GM21447 (cell line): ENCODE data around the gene GLG1.

Experiments used
- ATAC-seq: cut with Tn5 transposase; IDR thresholded peaks from one replicate; pipeline ENCODE4 v1.9.1; 2021; ENCODE audit not compliant: unreplicated experiment

The GLG1 gene

GRCh38 chr16:74485916-74486315 is 121.0 kb downstream of the GLG1 start:
- ATAC-seq, result no peak

GRCh38 chr16:74480150-74481029 is 126.5 kb downstream of the GLG1 start:
- no peak for ATAC-seq

- no peak for ATAC-seq
Observed at GRCh38 chr16:74477226-74477625, 129.7 kb downstream of the GLG1 start.

GRCh38 chr16:74474416-74474815 is 132.5 kb downstream of the GLG1 start:
- no peak for ATAC-seq

GRCh38 chr16:74472540-74472939 is 134.4 kb downstream of the GLG1 start:
- no peak for ATAC-seq

- no peak for ATAC-seq
Observed at GRCh38 chr16:74472010-74472409, 134.9 kb downstream of the GLG1 start.

- ATAC-seq, result no peak
Observed at GRCh38 chr16:74469946-74470478, 136.9 kb downstream of the GLG1 start.

GRCh38 chr16:74468807-74469525 is 137.9 kb downstream of the GLG1 start:
- ATAC-seq, result no peak

- peak; percentile 68 for ATAC-seq
Observed at GRCh38 chr16:74466872-74467271, 140.0 kb downstream of the GLG1 start.

- ATAC-seq, result no peak
Observed at GRCh38 chr16:74465851-74466685, 140.8 kb downstream of the GLG1 start.

GRCh38 chr16:74465281-74465680 is 141.6 kb downstream of the GLG1 start:
- no peak for ATAC-seq

- no peak for ATAC-seq
Observed at GRCh38 chr16:74463888-74464287, 143.0 kb downstream of the GLG1 start.

GRCh38 chr16:74462361-74462760 is 144.6 kb downstream of the GLG1 start:
- no peak for ATAC-seq

- ATAC-seq, result no peak
Observed at GRCh38 chr16:74461826-74462225, 145.1 kb downstream of the GLG1 start.

GRCh38 chr16:74460542-74460941 is 146.4 kb downstream of the GLG1 start:
- no peak for ATAC-seq

GRCh38 chr16:74456290-74456625 is 150.7 kb downstream of the GLG1 start:
- no peak for ATAC-seq

- ATAC-seq, result no peak
Observed at GRCh38 chr16:74455619-74456289, 151.2 kb downstream of the GLG1 start.

- no peak for ATAC-seq
Observed at GRCh38 chr16:74455213-74455612, 151.7 kb downstream of the GLG1 start.

GRCh38 chr16:74451951-74452758 is 154.8 kb downstream of the GLG1 start:
- ATAC-seq, result peak; percentile 84
